HTR-8/SVneo (cell line): ENCODE results near the gene UMOD.
"Not testable (repeated sequence)": the region's sequence is repeated elsewhere in the genome, so short reads cannot be mapped to it uniquely, and the experiment has no call there.

Source experiments
- DNase-seq: peaks from one replicate; pipeline ENCODE4 v3.0.0; 2011; ENCODE audit warnings: low spot score, mixed read lengths; ENCODE audit not compliant: insufficient read length
- FAIRE-seq: peaks from 2 replicates; lab custom pipeline; 2011; peaks lifted over from hg19 to GRCh38; lab: Jason Lieb, UNC

The UMOD gene

DNA sequence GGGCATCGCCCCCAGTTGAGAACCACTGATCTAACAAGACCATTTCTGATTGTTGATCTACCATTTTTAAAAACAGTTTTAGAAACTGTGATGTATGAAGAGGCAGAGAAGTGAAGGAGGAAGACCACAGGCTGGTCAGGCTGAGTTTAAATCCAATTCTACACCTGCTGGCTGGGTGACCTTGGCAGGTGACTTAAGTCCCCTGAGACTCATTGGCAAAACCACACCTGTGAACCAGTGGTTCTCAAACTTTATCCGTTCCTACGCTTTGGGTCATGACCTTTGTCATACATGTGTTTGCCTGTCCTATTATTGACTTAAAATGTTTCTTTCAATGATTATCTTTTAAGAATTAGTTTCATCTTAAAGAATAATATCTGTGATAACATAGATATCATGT lies 27.5 kb downstream of the UMOD start:
- no peak for FAIRE-seq
- DNase-seq, result no peak

DNA sequence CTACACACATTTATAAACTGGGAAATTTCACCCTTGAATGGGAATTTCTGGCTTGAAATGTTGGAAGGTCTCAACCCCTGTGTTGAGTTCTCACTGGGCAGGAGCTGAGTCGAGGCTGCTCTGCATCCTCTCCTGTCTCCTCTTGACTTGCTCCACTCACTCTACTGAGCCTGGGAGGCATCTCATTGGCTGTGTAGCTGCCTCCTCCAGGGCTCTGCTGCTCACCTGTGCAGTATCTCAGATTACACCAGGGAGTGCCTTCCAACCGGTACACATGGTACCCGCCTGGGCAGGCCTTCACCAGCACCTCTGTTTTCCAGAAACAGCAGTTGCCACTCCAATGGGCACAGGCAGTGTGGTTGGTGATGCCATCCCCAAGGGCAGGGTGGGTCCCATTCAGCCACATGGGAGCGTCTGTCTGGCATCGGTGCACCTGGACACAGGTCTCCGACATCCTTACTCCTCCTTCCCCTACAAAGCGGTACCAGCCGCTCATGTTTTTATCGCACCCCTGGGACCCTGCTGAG lies 28.9 kb downstream of the UMOD start:
- DNase-seq (no peak), FAIRE-seq (no peak)

DNA sequence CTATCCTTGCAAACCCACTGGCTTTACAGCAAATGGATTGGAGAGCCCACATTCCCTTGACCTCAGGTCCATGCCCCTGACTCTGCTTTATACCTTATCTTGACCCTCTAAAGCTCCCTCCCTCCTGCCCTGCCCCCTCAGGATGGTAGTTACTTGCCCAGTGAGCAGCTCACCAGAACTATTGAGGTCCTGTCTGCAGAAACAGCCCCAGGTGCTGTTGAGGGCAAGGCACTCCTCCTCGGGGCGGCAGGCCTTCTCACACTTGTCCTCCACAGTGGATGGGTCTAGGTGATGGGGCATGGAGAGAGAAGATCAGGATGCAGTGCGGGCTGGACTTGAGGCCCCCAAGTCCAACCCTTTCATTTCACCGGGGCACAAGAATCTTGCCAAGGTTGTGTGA lies 29.8 kb downstream of the UMOD start:
- FAIRE-seq (no peak), DNase-seq (no peak)

DNA sequence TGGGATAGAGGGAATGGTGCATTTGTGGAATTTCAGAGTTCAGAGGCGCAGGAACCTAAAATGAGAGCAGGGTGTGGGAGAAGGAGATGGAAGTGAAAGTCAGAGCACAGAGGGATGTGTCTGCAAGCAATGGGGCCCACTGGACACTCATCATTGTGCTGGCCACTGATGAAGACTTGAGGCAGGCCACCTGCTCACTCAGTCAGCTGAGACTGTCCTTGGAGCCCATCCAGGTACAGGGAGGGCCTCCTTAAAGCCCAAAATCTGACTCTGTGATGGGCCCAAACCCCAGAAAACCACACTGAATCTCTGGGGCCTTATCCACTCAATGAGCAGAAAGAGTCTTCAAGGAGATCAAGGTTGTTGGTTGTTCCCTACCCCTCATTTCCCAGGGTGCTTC lies 30.8 kb downstream of the UMOD start:
- no peak for DNase-seq
- no peak for FAIRE-seq

DNA sequence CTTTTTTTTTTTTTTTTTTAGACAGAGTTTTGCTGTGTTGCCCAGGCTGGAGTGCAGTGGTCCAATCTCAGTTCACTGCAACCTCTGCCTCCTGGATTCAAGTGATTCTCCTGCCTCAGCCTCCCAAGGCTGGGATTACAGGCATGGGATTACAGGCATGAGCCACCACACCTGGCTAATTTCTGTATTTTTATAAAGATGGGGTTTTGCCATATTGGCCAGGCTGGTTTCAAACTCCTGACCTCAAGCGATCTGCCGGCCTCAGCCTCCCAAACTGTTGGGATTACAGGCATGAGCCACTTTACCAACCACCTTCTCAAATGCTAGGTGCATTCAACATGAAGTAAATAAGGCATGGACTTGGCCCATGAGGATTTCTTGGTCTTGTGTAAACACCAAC lies 31.5 kb downstream of the UMOD start:
- not testable (repeated sequence) for FAIRE-seq

DNA sequence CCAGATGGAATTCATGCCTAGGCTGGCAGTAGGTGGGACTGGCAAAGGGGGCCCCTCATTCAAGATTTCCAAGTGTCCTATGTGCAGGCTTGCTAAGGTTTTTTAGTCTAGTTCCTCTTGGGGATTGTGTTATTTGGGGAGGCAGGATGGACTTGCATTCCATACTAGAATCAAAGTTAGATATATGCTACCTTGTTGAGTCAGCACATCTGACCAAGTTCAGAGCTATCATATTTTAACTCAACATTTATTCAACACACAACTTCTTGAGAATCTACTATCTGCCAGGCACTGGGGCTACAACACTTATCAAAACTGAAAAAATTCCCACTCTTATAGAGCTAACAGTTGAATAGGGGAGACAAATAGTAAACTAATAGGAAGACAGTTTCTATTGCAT lies 31.9 kb downstream of the UMOD start:
- DNase-seq (no peak), FAIRE-seq (no peak)

More for the DNA sequence above, 31.5 kb downstream of the UMOD start:
- not testable (repeated sequence) for DNase-seq

DNA sequence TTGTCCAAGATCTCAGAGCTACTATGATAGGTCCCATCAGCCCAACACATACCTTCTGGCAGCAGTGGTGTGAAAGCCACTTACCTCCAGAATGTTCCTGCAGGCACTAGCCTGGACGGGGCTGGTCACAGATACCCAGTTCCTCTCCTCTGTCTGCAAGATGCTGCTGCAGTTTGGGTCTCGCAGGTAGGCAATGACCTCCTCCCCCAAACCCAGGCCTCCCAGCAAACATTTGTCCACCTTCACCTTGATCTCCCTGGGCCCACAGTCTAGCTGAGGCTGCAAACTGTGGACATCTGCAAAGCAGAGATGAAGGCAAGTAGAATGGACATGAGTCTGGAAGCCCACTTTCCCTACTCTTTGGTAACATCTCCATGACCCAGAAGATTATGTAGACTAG lies 32.3 kb downstream of the UMOD start:
- DNase-seq (no peak), FAIRE-seq (no peak)

DNA sequence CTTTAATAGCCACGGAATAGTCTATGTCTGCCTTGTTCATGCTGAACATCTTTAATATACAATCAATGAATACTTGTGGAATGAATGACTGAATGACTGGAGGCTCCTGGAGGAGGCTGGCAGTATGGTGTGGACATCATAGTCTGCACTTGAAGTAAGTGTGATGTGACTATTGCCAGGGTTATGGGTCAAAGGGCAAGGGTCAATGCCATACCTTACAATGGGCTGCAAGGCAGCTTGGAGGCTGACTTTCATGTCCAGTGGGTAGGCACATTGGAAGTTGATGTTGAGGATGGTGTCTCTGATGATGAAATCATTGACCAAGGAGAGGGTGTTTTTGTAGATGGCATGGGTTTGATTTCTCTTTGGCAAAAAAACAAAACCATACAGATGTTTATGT lies 33.1 kb downstream of the UMOD start:
- DNase-seq (no peak), FAIRE-seq (no peak)

DNA sequence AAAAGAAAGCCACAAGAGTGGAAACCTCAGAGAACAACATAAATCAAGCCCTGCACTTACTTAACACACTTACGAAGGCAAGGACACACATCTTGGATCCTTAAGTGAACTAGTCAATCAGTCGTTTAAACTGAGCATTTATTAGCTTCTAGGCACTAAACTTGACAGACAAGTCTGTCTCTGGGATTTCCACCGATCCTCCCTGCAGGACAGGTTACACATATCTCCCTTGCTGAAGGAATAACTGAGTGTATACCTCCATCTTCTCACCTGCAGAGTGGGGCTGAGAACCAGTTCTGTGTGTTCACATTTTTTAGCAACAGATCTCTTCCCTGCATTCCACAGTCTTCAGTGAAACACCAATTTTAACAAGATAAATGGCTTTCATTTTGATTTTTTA lies 34.1 kb downstream of the UMOD start:
- FAIRE-seq (no peak), DNase-seq (no peak)

DNA sequence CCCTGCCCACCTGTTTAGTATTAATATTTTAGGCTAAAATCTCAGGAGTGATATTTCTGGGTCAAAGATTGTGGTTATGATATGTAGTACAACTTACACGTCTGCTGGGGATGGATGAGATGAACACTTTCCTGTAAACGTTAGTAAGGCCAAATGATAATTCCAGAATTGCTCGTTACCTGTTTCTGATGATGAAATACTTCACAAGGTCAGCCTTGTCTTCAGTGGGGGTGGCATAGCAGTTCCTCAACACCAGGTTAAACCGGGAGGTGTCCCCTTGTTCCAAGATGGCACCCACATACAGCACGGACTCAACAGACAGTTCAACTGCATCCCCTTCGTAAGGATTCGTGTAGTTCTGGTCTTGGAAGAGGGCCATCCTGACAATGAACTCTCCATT lies 34.5 kb downstream of the UMOD start:
- no peak for DNase-seq
- FAIRE-seq, result no peak

DNA sequence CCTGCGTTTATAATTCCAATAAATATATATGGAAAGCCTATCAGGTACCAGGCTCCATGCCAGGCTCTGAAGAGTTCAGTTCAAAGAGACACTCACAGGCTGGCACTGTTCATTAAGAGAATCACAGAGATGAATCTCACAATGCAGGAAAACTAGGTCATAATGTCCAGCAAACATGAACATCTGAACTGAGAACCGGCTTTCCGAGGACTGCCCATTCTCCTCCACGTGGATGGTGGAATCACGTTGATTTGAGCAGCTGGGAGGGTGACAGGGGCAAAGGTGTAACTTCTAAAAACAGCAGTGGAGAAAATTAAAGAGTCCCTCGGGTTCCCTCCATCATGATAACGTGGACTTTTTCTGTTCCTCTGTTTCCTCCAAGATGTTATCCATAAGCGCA lies 35.4 kb downstream of the UMOD start:
- no peak for FAIRE-seq
- DNase-seq, result no peak

DNA sequence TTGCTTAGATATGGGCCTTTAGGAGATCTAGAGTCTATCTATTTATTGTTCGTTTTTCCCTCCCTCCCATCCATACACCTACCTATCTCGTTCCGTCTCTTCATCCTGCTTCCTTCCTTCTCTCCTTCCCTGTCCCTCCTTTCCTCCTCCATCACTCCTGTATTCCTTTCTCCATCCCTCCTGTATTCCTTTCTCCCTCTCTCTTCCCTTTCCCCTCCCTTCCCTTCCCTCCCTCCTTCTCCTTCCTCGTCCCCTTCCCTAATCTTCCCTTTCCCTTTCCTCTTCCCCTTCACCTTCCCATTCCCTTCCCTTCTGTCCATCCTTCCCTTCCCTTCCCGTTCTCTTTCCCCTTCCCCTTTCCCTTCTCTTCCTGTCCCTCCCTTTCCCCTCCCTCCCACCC lies 35.8 kb downstream of the UMOD start:
- DNase-seq (no peak), FAIRE-seq (no peak)

DNA sequence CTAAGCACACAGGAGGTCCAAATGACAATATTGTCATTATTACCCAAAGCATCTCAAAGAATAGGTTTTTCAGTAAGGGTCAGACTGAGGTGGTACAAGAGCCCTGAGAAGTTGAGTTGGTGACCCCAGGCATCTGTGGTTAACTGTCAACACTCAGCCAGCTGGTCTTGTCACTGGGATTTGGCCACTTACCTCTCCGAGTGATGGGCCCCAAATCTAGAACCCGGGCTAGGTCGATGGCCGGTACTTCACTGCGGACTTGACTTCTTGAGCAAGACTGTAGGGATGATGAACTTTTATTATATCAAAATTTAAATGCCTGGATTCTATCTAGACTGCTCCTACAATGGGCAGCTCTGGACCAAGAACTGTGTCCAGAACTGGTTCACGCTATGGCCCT lies 36.8 kb downstream of the UMOD start:
- FAIRE-seq, result no peak
- DNase-seq, result no peak

DNA sequence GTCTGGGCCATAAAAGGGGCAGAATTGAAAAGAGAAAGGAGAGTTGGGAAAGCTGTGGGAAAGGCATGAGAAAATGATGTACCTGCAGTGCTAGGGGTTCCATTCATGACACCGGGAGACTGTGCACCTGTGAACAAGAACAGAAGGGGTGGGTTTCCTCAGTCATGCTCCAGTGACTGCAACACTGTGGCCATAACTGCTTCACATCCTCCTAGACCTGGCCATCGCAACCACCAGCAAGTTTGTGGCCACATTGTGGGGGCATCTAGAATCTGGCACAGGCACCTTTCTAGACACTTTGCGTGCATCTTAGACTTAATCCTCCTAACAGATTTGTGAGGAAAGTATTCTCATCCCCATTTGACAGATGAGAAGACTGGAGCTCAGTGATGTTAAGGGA lies 37.9 kb downstream of the UMOD start:
- FAIRE-seq (no peak), DNase-seq (no peak)

DNA sequence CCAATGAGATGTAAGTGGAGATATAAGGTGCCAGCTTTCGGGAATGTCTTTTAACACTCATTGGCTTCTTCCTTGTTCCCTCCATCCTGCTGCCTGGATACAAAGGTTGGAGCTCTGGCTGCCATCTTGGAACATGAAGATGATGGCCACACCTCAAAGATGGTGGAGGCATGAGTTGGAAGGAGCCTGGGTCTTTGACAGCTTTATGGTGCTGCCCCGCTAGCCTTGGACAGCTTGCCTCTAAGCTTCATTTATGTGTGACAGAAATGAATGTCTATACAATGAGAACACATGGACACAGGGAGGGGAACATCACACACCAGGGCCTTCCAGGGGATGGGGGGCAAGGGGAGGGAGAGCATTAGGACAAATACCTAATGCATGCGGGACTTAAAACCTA lies 38.8 kb downstream of the UMOD start:
- DNase-seq (no peak), FAIRE-seq (no peak)

DNA sequence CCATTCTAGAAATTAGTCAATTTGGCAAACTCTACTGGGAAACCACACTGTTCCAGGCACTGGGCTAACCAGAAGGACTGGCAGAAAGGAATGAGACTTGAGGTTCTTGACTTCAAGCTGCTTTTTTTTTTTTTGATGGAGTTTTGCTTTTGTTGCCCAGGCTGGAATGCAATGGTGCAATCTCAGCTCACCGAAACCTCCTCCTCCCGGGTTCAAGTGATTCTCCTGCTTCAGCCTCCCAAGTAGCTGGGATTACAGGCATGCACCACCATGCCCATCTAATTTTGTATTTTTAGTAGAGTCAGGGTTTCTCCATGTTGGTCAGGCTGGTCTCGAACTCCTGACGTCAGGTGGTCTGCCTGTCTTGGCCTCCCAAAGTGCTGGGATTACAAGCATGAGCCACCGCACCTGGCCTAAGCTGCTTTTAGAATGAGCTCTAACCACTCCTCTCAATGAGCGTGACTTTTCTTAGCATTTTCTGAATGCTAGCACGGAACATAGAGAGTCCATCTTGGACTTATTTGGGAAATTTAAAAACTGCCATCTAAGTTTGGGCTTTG lies 39.9 kb downstream of the UMOD start:
- not testable (repeated sequence) for DNase-seq, FAIRE-seq

DNA sequence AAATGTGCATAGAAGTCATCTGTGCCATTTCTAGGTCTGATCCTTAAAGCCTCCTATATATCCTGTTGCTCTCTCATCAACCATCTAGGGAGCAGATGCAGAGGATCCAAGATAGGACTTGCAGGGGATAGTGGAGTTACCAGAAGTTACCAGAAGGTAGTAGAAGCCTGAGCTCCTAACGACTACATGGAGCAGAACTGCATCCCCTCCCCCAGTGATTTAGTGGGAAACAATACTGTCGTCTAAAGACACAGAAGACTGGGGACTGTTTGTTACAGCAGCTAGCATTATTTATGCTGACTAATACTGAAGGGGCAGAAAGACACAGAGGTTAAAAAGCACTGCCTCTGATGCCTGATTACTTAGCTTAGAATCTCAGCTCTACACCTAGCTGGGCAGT lies 41.0 kb downstream of the UMOD start:
- no peak for DNase-seq
- no peak for FAIRE-seq

DNA sequence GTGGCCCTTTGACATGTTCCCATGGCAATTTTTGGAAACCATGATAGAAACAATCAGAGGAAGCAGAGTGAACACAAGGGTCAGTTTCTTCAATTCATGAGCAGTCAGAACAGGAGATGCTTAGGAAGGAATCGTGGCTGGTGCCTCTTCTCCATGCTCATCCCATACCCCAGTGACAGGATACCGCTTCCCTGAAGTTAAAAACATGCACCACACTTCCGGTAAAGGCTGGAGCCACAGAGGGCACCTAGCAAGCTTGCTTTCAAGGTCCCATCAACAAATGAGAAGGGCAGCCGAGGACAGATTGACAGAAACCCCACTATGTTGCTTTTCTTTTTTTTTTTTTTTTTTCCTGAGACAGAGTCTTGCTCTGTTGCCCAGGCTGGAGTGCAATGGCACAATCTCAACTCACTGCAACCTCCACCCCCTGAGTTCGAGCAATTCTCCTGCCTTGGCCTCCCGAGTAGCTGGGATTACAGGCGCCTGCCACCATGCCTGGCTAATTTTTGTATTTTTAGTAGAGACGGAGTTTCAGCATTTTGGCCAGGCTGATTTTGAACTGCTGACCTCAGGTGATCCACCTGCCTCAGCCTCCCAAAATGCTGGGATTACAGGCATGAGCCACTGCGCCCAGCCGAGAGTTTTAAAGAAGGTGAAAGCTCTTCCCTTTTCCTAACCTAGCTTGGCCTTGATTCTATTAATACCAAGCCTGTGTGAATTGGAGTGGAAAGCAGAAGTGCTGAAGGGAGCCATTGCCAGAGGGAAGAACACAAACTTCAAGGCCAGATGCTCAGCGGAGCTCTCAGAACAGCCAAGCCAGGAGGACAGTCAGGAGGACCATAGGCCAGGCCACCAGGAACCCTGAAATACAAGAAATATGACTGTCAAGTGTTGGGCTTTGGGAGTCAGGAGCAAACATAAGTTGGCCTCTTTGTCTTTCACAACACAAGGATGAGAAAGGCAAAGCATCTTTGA lies 41.8 kb downstream of the UMOD start:
- FAIRE-seq, result no peak
- DNase-seq, result no peak

DNA sequence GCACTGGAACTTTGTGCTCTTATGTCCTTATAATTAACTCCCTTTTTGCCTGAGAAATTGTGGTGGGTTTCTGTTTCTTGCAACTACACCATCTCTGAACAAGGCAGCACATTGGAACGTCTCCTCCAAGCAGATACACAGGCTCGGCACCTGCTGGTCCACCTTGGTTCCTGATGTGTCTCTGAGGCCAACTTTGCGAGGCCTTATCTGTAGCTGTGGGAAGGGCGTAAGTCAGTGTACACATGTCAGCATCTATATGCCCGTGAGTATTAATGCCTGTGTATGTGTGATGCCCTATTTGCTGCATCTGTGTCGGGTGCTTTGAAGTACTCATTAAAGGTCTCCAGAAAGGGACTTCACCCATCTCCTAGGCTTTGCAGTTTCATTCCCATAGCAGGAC lies 42.7 kb downstream of the UMOD start:
- no peak for FAIRE-seq
- DNase-seq, result no peak

DNA sequence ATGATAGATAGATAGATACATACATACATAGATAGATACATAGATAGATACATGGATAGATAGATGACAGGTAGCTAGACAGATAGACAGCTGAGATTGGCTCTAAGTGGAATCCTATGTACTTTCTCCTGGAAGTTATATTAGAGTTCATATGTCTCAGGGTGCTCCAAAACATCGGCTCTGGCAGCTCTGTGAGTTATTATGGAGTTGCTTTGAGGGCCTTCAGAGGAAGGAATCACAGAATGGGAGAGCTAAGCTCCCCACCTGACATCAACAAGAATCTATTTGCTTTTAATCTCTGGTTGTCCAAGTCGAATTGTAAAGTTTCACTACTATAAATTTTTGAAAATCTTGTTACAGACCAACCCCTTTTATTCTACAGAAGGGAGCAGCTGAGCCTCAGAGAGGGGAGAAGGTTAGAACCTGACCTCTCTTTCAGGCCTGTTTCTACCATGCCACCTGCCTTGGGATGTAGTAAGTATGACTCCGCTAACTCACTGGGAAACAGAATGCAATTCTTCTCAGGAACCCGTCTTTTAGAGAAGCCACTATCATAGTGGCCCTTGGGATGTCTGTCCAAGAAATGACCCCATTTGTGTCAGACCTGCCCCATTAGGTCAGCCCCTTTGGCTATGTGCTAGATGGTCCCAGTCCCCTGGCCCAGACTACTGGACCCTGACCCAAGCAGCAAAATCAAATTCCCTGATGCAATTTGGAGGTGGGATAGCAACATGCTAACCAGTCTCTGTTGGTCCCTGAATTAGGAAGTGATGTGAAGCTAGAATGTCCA lies 43.5 kb downstream of the UMOD start:
- no peak for FAIRE-seq
- no peak for DNase-seq

DNA sequence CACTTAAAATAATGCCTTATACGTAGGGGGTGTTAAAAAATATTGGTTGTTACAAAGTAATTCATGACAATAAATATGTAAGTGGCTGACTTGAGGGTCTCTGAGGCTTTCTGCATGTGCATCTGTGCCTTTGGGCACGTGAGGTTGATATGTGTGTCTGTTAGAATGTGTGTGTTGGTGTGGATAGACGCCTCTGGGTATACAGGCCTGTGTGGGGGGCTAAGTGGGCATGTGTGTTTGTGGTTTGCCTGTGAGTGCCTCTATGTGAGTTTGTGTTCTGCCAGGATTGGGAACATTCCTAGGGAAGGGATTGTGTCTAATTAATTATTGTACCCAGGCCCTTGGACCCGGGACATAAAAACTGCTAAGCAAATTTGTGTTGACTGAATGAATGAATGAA lies 44.2 kb downstream of the UMOD start:
- DNase-seq, result no peak
- FAIRE-seq, result no peak
